HG02981 (cell line): ENCODE data around the gene CDH4.

ENCODE experiments used
- ATAC-seq: cut with Tn5 transposase; IDR thresholded peaks from one replicate; pipeline ENCODE4 v1.9.1; 2021; ENCODE audit warnings: mild to moderate bottlenecking, moderate library complexity; ENCODE audit not compliant: unreplicated experiment

Gene CDH4

GRCh38 chr20:61789329-61789728, 537.3 kb downstream of the CDH4 start:
- no peak for ATAC-seq

GRCh38 chr20:61790116-61790827, 538.2 kb downstream of the CDH4 start:
- ATAC-seq: no peak

GRCh38 chr20:61791995-61792394, 539.9 kb downstream of the CDH4 start:
- ATAC-seq: no peak

- no peak for ATAC-seq
These were observed 543.9 kb downstream of the CDH4 start for GRCh38 chr20:61795669-61796630.

- ATAC-seq: no peak
These were observed 544.7 kb downstream of the CDH4 start for GRCh38 chr20:61796738-61797137.

GRCh38 chr20:61797200-61797599, 545.1 kb downstream of the CDH4 start:
- no peak for ATAC-seq

- ATAC-seq: no peak
These were observed 545.9 kb downstream of the CDH4 start for GRCh38 chr20:61797971-61798411.

GRCh38 chr20:61798632-61799031, 546.6 kb downstream of the CDH4 start:
- ATAC-seq: no peak

GRCh38 chr20:61799394-61799923, 547.4 kb downstream of the CDH4 start:
- ATAC-seq: no peak

- no peak for ATAC-seq
These were observed 547.9 kb downstream of the CDH4 start for GRCh38 chr20:61799928-61800327.

GRCh38 chr20:61800359-61801064, 548.5 kb downstream of the CDH4 start:
- ATAC-seq: no peak

- no peak for ATAC-seq
These were observed 549.0 kb downstream of the CDH4 start for GRCh38 chr20:61801065-61801360.

GRCh38 chr20:61801428-61801827, 549.4 kb downstream of the CDH4 start:
- no peak for ATAC-seq

GRCh38 chr20:61801857-61802442, 549.9 kb downstream of the CDH4 start:
- ATAC-seq: no peak

- no peak for ATAC-seq
These were observed 550.8 kb downstream of the CDH4 start for GRCh38 chr20:61802721-61803311.

GRCh38 chr20:61803416-61803914, 551.4 kb downstream of the CDH4 start:
- ATAC-seq: no peak

- no peak for ATAC-seq
These were observed 552.1 kb downstream of the CDH4 start for GRCh38 chr20:61803915-61804751.

- no peak for ATAC-seq
These were observed 552.8 kb downstream of the CDH4 start for GRCh38 chr20:61804752-61805295.

GRCh38 chr20:61805365-61805764, 553.3 kb downstream of the CDH4 start:
- ATAC-seq: no peak
